Erythroblast (primary cell): ENCODE measurements around the gene ZGLP1.
"Not testable (repeated sequence)": the region's sequence is repeated elsewhere in the genome, so short reads cannot be mapped to it uniquely, and the experiment has no call there.

Experiments
- DNase-seq, 2 experiments: peaks; one replicate each; lab custom pipeline; 2025; lab: John Stamatoyannopoulos, UW
- GATA1 ChIP-seq: IDR thresholded peaks from 2 replicates; pipeline ENCODE4 v1.6.1; 2011; ENCODE audit warnings: low read depth, mild to moderate bottlenecking, control low read depth, low read length, moderate library complexity
- POLR2A ChIP-seq: IDR thresholded peaks from 2 replicates; pipeline ENCODE4 v1.6.1; 2011; ENCODE audit warnings: mild to moderate bottlenecking, low read length

Gene ZGLP1

DNA sequence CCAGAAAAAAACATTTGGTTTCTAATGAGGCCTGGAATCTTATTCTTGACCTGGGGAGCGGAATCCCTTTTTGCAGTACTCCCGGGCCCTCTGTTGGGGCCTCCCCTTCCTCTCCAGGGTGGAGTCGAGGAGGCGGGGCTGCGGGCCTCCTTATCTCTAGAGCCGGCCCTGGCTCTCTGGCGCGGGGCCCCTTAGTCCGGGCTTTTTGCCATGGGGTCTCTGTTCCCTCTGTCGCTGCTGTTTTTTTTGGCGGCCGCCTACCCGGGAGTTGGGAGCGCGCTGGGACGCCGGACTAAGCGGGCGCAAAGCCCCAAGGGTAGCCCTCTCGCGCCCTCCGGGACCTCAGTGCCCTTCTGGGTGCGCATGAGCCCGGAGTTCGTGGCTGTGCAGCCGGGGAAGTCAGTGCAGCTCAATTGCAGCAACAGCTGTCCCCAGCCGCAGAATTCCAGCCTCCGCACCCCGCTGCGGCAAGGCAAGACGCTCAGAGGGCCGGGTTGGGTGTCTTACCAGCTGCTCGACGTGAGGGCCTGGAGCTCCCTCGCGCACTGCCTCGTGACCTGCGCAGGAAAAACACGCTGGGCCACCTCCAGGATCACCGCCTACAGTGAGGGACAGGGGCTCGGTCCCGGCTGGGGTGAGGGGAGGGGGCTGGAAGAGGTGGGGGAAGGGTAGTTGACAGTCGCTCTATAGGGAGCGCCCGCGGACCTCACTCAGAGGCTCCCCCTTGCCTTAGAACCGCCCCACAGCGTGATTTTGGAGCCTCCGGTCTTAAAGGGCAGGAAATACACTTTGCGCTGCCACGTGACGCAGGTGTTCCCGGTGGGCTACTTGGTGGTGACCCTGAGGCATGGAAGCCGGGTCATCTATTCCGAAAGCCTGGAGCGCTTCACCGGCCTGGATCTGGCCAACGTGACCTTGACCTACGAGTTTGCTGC lies 22.5 kb downstream of the ZGLP1 start, which contains the start of gene ICAM4:
ICAM4 (plus strand) TSS at position 153 of the 935 bp plus-strand sequence; CDS start at position 211, 58 bp downstream.
- peak; percentile 92 to 93 for DNase-seq

DNA sequence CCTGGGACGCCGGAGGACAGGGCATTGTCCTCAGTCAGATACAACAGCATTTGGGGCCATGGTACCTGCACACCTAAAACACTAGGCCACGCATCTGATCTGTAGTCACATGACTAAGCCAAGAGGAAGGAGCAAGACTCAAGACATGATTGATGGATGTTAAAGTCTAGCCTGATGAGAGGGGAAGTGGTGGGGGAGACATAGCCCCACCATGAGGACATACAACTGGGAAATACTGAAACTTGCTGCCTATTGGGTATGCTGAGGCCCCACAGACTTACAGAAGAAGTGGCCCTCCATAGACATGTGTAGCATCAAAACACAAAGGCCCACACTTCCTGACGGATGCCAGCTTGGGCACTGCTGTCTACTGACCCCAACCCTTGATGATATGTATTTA lies 24.2 kb downstream of the ZGLP1 start:
- TF ChIP-seq GATA1 (no peak), POLR2A (no peak)
- no peak for DNase-seq

More for the DNA sequence above, 22.5 kb downstream of the ZGLP1 start, which contains the start of gene ICAM4:
- TF ChIP-seq POLR2A (peak; percentile 61), GATA1 (peak; percentile 48)

DNA sequence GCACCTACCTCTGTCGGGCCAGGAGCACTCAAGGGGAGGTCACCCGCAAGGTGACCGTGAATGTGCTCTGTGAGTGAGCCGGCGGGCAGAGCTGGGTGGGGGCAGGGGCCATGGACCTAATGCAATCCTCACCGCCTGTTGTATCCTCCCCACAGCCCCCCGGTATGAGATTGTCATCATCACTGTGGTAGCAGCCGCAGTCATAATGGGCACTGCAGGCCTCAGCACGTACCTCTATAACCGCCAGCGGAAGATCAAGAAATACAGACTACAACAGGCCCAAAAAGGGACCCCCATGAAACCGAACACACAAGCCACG lies 24.7 kb downstream of the ZGLP1 start:
- TF ChIP-seq GATA1 (no peak), POLR2A (no peak)

DNA sequence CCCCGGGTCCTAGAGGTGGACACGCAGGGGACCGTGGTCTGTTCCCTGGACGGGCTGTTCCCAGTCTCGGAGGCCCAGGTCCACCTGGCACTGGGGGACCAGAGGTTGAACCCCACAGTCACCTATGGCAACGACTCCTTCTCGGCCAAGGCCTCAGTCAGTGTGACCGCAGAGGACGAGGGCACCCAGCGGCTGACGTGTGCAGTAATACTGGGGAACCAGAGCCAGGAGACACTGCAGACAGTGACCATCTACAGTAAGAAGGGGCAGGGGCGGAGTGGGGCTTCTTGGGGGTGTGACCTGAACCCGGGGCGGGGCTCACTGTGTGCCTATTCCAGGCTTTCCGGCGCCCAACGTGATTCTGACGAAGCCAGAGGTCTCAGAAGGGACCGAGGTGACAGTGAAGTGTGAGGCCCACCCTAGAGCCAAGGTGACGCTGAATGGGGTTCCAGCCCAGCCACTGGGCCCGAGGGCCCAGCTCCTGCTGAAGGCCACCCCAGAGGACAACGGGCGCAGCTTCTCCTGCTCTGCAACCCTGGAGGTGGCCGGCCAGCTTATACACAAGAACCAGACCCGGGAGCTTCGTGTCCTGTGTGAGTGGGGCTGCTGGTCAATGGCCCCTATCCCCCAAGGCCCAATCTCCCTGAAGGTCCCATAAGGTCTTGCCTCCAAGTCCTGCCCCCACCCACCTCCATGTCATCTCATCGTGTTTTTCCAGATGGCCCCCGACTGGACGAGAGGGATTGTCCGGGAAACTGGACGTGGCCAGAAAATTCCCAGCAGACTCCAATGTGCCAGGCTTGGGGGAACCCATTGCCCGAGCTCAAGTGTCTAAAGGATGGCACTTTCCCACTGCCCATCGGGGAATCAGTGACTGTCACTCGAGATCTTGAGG lies 25.3 kb downstream of the ZGLP1 start:
- TF ChIP-seq POLR2A (no peak), GATA1 (no peak)

More for the DNA sequence above, 24.7 kb downstream of the ZGLP1 start:
- DNase-seq, result no peak

DNA sequence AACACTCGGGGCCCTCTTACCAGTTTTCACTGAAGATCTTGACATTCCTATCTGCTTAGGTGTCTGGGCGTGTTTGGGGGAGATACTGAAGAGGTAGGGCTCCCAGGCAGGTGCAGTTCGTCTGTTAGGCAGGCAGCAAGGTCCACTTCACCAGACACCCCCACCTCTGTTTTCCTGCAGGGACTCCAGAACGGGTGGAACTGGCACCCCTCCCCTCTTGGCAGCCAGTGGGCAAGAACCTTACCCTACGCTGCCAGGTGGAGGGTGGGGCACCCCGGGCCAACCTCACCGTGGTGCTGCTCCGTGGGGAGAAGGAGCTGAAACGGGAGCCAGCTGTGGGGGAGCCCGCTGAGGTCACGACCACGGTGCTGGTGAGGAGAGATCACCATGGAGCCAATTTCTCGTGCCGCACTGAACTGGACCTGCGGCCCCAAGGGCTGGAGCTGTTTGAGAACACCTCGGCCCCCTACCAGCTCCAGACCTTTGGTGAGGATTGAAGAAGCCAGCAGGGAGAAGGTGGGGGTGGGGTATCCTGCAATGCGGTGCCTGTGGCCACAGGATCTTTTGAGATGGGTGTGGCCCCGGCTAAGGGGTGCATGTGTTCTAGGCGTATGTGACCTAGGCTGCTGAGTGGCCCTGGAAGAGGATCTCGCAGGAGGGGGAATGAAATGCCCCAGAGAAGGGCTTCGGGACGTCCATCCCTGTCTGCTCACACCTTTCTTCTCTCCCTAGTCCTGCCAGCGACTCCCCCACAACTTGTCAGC lies 26.1 kb downstream of the ZGLP1 start:
- no peak for TF ChIP-seq GATA1
- no peak for TF ChIP-seq POLR2A
- peak; percentile 32 to 40 for DNase-seq

More for the DNA sequence above, 25.3 kb downstream of the ZGLP1 start:
- DNase-seq, result no peak

DNA sequence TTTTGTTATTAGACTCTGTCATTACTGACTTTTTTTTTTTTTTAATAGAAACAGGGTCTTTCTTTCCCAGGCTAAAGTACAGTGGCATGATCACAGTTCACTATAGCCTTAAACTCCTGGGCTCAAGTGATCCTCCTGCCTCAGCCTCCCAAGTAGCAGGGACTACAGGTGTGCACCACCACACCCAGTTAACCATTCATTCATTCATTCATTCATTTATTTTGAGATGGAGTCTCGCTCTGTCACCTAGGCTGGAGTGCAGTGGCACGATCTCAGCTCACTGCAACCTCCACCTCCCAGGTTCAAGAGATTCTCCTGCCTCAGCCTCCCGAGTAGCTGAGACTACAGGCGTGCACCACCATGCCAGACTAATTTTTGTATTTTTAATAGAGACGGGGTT lies 27.6 kb downstream of the ZGLP1 start:
- not testable (repeated sequence) for DNase-seq

DNA sequence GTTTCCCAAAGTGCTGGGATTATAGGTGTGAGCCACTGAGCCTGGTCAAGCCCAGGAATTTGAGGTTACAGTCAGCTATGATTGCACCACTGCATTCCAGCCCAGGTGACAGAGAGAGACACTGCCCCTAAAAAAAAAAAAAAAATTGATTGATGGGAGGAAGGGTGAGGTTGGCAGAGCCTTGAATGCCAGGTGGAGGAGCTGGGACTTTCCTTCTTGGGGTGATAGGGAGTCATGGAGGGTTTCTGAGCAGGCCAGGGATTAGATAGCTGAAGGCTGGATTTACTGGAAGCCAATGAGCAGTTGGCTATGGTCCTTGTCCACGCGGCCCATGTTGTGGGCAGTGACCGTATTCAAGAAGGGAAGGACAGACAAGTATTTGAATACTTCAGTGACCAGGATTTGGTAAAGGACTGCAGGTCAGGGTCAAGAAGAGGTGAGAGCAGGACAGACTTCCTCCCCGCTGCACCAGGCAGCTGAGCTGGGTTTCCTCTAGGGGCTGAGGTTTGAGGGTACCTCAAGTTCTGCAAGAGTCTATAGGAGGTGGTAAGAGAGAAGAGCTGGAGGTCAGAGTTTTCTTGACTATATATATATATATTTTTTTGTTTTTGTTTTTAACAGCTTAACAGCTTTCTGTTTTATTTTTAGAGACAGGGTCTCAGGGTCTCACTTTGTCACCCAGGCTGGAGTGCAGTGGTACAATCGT lies 29.7 kb downstream of the ZGLP1 start:
- TF ChIP-seq GATA1, result no peak
- TF ChIP-seq POLR2A, result no peak
- no peak for DNase-seq

DNA sequence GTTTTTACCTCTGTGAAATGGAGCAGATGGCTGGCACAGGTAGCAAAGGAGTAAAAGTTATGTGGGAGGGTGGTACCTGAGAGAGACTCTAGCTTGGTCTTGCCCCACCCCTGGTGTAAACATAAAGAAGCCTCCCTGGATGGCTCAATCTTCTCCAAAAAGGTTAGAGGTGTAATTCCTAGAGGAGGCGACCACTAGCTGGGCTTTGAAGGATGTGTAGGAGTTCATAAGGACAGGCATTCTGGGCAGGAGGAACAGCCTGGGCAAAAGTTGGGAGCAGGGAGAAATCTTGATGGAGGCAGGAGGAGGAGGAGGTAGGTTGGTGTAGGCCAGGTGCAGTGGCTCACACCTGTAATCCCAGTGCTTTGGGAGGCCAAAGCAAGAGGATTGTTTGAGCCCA lies 30.7 kb downstream of the ZGLP1 start:
- no peak for TF ChIP-seq GATA1
- no peak for TF ChIP-seq POLR2A
- no peak for DNase-seq

DNA sequence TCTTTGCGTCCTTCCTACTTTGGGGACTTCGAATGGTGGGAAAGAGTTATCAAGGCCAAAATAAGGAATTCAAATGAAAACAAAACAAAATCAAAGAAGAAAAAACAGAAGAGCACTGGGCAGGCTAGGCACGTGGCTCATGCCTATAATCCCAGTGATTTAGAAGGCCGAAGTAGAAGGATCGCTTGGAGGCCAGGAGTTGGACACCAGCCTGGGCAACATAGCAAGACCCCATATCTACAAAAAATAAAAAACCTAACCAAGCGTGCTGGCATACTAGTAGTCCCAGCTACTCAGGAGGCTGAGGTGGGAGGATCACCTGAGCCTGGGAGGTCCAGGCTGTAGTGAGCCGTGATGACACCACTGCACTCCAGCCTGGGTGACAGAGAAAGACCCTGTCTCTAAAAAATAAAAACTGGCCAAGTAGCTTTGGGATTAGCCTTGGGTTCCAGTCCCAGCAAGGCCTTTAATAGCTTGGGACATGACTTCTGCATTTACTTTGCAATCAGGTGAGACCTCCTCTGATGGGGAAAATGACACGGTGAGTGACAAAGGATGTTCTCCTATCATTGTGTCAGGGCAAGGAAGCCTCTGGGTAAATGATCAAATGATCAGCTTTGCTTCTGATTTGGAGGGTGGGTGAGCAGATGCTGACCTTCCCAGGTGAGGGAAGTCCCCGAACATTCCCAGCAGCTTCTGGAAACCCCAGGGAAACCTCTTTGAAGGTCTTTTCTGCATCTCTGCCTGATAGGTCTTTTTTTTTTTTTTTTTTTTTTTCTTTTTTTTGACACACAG lies 31.6 kb downstream of the ZGLP1 start:
- TF ChIP-seq GATA1 (no peak), POLR2A (no peak)
- no peak for DNase-seq

DNA sequence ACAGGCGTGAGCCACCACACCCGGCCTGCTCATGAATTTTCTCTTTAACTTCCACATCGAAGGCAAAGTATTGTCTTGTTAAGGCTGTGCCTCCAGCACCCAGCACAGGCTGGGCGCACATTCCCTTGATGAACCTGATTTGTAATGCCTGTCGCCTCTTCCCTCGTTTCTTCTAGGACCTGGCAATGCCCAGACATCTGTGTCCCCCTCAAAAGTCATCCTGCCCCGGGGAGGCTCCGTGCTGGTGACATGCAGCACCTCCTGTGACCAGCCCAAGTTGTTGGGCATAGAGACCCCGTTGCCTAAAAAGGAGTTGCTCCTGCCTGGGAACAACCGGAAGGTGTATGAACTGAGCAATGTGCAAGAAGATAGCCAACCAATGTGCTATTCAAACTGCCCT lies 35.0 kb downstream of the ZGLP1 start:
- no peak for TF ChIP-seq POLR2A
- TF ChIP-seq GATA1, result no peak
- no peak for DNase-seq

DNA sequence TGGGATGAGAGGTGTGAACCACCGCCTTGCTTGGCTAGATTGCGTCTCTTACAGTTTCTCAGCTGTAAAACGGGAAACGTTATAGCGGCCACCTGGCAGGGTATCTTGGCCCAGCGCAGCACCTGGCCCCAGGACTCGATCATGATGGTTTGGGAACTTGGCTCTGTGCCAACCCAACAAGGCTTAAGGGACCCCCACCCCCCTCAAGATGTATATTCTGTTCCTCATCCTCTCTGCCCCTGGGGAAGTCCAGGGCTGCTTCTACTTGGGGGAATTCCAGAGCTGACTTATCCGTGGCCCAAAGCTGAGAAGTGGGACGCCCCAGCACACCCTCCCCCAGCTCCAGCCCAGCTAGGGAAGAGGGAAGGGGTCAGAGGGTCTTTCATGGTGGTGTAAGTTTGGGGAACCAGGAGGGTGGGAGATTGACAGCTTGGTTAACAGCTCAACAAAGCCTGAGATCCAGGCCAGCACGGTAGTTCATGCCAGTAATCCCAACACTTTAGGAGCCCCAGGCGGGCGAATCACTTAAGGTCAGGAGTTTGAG lies 38.0 kb downstream of the ZGLP1 start:
- no peak for DNase-seq
- no peak for TF ChIP-seq GATA1
- no peak for TF ChIP-seq POLR2A
